Skeletal muscle tissue (tissue), 4 donors: Measurements from ENCODE around the gene ITPK1. TPM values are rescaled to one million over a fixed set of nuclear protein-coding genes. Genes with fewer than 3 reads are reported as not detected.

Experiments
- H3K27ac ChIP-seq: one replicate; pipeline ENCODE4 v1.7.0; 2013; ENCODE audit warnings: mild to moderate bottlenecking, low read depth, low read length, inconsistent platforms
- H3K27me3 ChIP-seq, 3 donors: one replicate each; pipeline ENCODE4 v1.7.0; 2013; ENCODE audit warnings: low read length in 3 of 3; ENCODE audit not compliant: control insufficient read depth in 3 of 3, insufficient read depth in 3 of 3
- H3K36me3 ChIP-seq, 3 donors: one replicate each; pipeline ENCODE4 v1.7.0; 2013; ENCODE audit warnings: low read length in 3 of 3; ENCODE audit not compliant: control insufficient read depth in 3 of 3, insufficient read depth in 3 of 3
- H3K4me1 ChIP-seq, 3 donors: one replicate each; pipeline ENCODE4 v1.7.0; 2013; ENCODE audit warnings: low read length in 3 of 3, mild to moderate bottlenecking in 3 of 3; ENCODE audit not compliant: control insufficient read depth in 3 of 3, insufficient read depth in 3 of 3
- H3K4me3 ChIP-seq, 3 donors: one replicate each; pipeline ENCODE4 v1.7.0; 2013; ENCODE audit warnings: low read length in 3 of 3
- H3K9ac ChIP-seq, 3 donors: one replicate each; pipeline ENCODE4 v1.7.0; 2013; ENCODE audit warnings: low read length in 3 of 3, mild to moderate bottlenecking in 3 of 3, moderate library complexity in 2 of 3, low read depth in 1 of 3
- H3K9me3 ChIP-seq, 3 donors: one replicate each; pipeline ENCODE4 v1.7.0; 2013; ENCODE audit warnings: low read length in 3 of 3; ENCODE audit not compliant: control insufficient read depth in 3 of 3
- total RNA-seq: library from RNA; depleted of rRNA; stranded (reverse); fragments of >200 nt; gene quantifications from one replicate; pipeline ENCODE4 v1.2.3, GENCODE V29; 2014
- donor health status: Osteomylitis.

The ITPK1 gene
- total RNA-seq, 1 donor from 2014 or later: 4.7 TPM

DNA sequence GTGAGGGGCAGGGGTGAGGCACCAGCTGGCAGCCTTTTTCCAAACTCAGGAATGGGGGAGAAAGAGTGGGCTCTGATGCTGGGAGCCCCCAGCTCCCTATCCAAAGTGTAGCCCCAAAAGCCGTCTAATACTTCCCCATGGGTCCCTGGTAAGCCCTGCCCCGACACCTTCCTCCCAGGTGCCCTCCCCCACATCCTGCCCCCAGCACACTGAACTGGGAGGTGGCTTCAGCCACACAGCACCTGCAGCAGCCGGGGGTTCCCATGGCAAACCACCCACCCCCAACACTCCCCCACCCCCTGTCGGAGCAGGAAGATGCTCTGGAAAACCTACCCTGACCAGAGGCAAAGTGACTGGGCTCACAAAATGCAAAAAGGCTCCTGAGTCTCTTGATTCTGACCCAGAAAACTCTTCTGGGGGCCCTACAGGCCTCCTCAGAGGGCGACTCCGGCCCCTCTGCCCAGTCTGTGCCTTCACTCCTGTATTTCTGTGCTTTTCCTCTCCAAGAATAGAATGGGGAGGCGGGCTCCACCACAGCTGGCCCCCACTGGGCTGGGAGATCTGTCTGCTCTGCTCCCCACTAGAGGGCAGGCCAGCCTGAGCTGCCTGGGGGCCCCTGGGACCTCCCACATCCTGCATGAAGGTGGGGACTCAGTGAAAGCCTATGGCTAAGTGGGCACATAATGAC lies 81.6 kb downstream of the ITPK1 start:
- Histone ChIP-seq H3K4me1 (peaks cover 15 to 31% (median 31%) of the 10 kb centered on the region in 3 donors), H3K4me3 (no peak overlapping the region), H3K9ac (no peak overlapping the region), H3K27ac (no peak overlapping the region), H3K36me3 (no peaks in the 10 kb centered on the region), H3K9me3 (no peaks in the 10 kb centered on the region), H3K27me3 (no peaks in the 10 kb centered on the region)

DNA sequence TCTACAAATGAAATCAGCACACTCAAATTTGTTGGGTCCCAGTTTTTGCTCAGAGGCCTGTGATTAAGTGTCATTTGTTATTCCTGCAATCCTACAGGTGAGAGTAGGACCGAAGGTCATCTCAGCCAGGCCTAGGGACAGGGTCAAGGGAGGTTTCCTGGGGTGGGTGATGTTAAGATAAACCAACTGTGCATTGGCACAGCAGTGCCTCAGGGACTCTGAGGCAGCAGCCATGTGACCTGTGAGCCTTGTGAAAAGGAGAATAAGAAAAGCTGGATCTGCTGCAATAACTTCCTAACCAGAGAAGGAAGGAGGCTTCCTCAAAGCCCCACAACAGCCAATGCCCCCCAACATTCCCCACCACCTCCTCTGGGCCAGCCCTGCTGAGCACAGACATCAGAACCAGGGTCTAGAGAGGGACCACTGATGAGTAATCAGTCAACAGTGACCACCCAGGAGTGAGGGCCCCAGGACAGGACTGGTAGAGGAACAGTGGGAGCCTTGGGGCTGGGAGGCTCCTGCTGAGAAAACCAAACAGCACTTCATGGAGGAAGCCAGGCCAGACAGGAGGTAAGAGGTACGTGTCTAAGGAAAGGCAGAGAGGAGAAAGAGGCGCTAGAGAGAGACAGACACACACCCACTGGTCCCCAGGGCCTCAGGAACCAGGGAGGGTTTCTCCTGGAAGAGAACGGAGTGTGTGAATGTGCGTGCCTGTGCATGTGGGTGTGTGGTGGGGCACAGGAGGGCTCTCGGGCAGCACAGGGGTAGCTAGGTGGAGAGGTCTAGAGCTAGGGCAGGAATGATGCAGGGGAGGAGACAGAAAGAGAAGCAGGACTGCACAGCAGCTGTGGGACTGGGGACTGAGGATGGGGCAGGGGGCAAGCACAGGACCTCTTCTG lies 82.4 kb downstream of the ITPK1 start:
- Histone ChIP-seq H3K9ac (peak overlapping the region in 1 of 3 donors; percentile 33), H3K27ac (no peak overlapping the region), H3K4me1 (peaks cover 15 to 31% (median 31%) of the 10 kb centered on the region in 3 donors)

DNA sequence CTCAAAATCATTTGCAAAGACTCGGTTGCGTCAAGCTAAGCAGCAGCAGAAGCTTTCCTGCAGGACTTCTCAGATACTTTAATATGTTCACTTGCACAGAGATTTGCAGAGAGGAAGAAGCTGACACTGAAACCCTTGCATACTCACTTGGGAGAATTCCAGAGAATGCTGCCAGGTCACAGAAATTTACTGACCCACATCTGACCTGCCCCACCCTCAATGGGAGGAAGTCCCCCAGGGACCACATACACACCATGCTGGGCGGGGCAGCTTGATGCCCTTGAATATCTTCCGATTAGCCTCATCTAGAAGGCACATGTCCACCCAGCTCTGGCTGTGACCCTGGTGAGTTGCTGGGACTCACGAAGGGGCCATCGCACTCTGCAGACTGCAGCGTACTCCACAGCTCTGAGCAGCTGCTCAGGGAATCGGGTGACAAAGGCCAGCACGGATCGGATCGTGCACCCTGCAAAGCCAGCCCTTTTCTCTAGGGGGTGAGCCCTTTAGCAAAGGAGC lies 83.2 kb downstream of the ITPK1 start:
- no peak overlapping the region for H3K27ac ChIP-seq
- no peaks in the 10 kb centered on the region for H3K9me3 ChIP-seq
- H3K36me3 ChIP-seq: peaks cover 0 to 2% (median 0%) of the 10 kb centered on the region in 3 donors
- peaks cover 15 to 31% (median 31%) of the 10 kb centered on the region in 3 donors for H3K4me1 ChIP-seq
- peak overlapping the region in 2 of 3 donors; percentile 5 to 33 for H3K9ac ChIP-seq
- peak overlapping the region in 1 of 3 donors; percentile 22 for H3K4me3 ChIP-seq
- no peaks in the 10 kb centered on the region for H3K27me3 ChIP-seq

More for the DNA sequence above, 82.4 kb downstream of the ITPK1 start:
- H3K36me3 ChIP-seq: no peaks in the 10 kb centered on the region
- H3K27me3 ChIP-seq: no peaks in the 10 kb centered on the region
- H3K9me3 ChIP-seq: no peaks in the 10 kb centered on the region
- H3K4me3 ChIP-seq: no peak overlapping the region

- Histone ChIP-seq H3K27me3 (no peaks in the 10 kb centered on the region), H3K36me3 (peaks cover 0 to 2% (median 0%) of the 10 kb centered on the region in 3 donors), H3K9me3 (no peaks in the 10 kb centered on the region), H3K27ac (no peak overlapping the region), H3K4me3 (no peak overlapping the region), H3K4me1 (peaks cover 15 to 30% (median 29%) of the 10 kb centered on the region in 3 donors), H3K9ac (no peak overlapping the region)
Measured at GRCh38 chr14:93031505-93032315, 84.0 kb downstream of the ITPK1 start.

DNA sequence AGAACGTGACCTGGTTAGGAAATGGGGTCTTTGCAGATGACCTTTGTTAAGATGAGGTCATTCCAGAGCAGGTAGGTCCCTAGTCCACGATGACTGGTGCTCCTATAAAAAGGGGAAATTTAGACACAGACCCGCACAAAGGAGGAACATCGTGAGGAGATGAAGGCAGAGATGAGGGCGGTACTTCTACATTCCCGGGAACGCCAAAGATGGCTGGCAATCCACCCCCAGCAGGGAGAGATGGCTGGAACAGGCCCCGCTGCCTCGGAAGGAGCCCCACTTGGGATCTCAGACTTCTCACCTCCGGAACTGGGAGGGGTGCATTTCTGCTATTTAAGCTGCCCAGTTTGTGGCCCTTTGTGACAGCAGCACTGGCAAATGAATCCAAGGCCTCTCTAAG lies 85.0 kb downstream of the ITPK1 start:
- Histone ChIP-seq H3K27me3 (no peaks in the 10 kb centered on the region), H3K36me3 (peaks cover 0 to 2% (median 0%) of the 10 kb centered on the region in 3 donors), H3K27ac (no peak overlapping the region), H3K9ac (no peak overlapping the region), H3K4me3 (no peak overlapping the region), H3K9me3 (no peaks in the 10 kb centered on the region), H3K4me1 (peaks cover 10 to 28% (median 23%) of the 10 kb centered on the region in 3 donors)

- no peak overlapping the region for H3K9ac ChIP-seq
- H3K36me3 ChIP-seq: peaks cover 0 to 2% (median 0%) of the 10 kb centered on the region in 3 donors
- no peaks in the 10 kb centered on the region for H3K9me3 ChIP-seq
- H3K27ac ChIP-seq: no peak overlapping the region
- no peak overlapping the region for H3K4me3 ChIP-seq
- peaks cover 10 to 28% (median 23%) of the 10 kb centered on the region in 3 donors for H3K4me1 ChIP-seq
- no peaks in the 10 kb centered on the region for H3K27me3 ChIP-seq
Measured at GRCh38 chr14:93029911-93030508, 85.7 kb downstream of the ITPK1 start.

- H3K4me3 ChIP-seq: no peak overlapping the region
- H3K27ac ChIP-seq: no peak overlapping the region
- H3K9ac ChIP-seq: no peak overlapping the region
- no peaks in the 10 kb centered on the region for H3K9me3 ChIP-seq
- peaks cover 10 to 28% (median 21%) of the 10 kb centered on the region in 3 donors for H3K4me1 ChIP-seq
- peaks cover 0 to 2% (median 0%) of the 10 kb centered on the region in 3 donors for H3K36me3 ChIP-seq
- H3K27me3 ChIP-seq: no peaks in the 10 kb centered on the region
Measured at GRCh38 chr14:93029417-93029816, 86.3 kb downstream of the ITPK1 start.

DNA sequence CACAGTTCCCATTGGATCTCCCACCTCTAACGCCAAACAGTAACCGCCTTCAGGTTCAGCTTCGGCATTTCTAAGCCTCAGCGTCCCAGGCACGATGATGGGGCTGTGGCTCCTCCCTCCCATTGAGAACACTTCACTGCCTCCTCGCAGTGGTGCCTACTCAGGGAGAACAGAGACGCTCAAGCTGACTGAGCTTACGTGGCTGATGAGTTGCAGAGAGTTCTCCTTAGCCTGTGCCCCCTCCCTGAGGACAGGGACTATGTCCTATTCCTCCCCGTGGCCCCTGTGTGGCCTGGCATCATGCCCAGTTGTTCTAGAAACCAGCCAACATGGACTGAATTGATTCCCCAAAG lies 87.0 kb downstream of the ITPK1 start:
- H3K9me3 ChIP-seq: no peaks in the 10 kb centered on the region
- H3K4me1 ChIP-seq: peaks cover 10 to 27% (median 18%) of the 10 kb centered on the region in 3 donors
- H3K27me3 ChIP-seq: no peaks in the 10 kb centered on the region
- no peak overlapping the region for H3K4me3 ChIP-seq
- peaks cover 0 to 2% (median 0%) of the 10 kb centered on the region in 3 donors for H3K36me3 ChIP-seq
- H3K27ac ChIP-seq: no peak overlapping the region
- H3K9ac ChIP-seq: no peak overlapping the region
